ENCODE results near the gene STX2. TPM values are rescaled to one million over a fixed set of nuclear protein-coding genes. Genes with fewer than 3 reads are reported as not detected.

The STX2 gene
- total RNA-seq, 1 experiment from 2014 or later = 11.2 TPM

DNA sequence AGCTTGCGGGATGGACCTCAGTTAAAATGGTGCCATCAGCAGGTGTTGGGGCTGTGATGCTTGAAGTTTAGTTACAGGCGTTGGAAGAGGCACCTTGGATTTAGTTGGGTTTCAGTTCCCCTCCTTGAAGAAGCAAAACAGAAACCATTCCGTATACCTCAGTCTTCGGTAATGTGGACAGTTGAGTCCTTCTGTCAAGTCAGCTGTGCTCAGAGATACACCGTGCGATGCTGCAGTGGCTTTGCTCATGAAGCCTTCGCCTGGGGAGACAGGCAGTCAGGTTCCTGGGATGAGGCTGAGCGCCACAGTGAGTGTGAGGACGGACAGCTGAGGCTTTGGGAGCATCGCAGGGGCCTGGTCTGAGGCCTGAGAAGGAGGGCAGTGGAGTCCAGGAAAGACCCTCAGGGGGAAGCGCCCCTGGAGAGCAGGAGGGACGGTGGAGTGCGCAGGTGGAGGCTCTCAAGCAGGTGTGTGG is 40.2 kb upstream of the STX2 start:
- H3K9me3 Mint-ChIP-seq (ENCODE audit: unreplicated experiment) = no peaks in the 10 kb centered on the region
- intact Hi-C loops (cut with micrococcal nuclease; ENCODE audit: unreplicated experiment) = no loop called here
- no peak overlapping the region for H3K27ac Mint-ChIP-seq (ENCODE audit: unreplicated experiment)
- peaks cover 36% of the 10 kb centered on the region for H3K4me1 Mint-ChIP-seq (ENCODE audit: low read depth, unreplicated experiment)
- Histone ChIP-seq H3K4me1 (peaks cover 30% of the 10 kb centered on the region), H3K36me3 (ENCODE audit: control insufficient read depth, insufficient read depth, low read length) (peaks cover 2% of the 10 kb centered on the region), H3K27me3 (replicated peaks; ENCODE audit: control insufficient read depth, insufficient read depth, low read length) (no peaks in the 10 kb centered on the region), H3K9me3 (no peaks in the 10 kb centered on the region), H3K4me3 (ENCODE audit: low read depth, low read length) (no peak overlapping the region)
- peaks cover 56% of the 10 kb centered on the region for H3K36me3 Mint-ChIP-seq (ENCODE audit: insufficient read depth, unreplicated experiment)
- no peak overlapping the region for H3K4me3 Mint-ChIP-seq (ENCODE audit: unreplicated experiment)
- ChIA-PET POLR2A (no interaction called here), CTCF (no interaction called here)
- H3K27me3 Mint-ChIP-seq (ENCODE audit: insufficient read depth, unreplicated experiment) = no peaks in the 10 kb centered on the region
- TF ChIP-seq, protein P1, sequence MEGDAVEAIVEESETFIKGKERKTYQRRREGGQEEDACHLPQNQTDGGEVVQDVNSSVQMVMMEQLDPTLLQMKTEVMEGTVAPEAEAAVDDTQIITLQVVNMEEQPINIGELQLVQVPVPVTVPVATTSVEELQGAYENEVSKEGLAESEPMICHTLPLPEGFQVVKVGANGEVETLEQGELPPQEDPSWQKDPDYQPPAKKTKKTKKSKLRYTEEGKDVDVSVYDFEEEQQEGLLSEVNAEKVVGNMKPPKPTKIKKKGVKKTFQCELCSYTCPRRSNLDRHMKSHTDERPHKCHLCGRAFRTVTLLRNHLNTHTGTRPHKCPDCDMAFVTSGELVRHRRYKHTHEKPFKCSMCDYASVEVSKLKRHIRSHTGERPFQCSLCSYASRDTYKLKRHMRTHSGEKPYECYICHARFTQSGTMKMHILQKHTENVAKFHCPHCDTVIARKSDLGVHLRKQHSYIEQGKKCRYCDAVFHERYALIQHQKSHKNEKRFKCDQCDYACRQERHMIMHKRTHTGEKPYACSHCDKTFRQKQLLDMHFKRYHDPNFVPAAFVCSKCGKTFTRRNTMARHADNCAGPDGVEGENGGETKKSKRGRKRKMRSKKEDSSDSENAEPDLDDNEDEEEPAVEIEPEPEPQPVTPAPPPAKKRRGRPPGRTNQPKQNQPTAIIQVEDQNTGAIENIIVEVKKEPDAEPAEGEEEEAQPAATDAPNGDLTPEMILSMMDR (IDR thresholded peaks at IDR 0.05; ENCODE audit: insufficient read depth in 1 of 2, low read depth in 1 of 2, low read length in 1 of 2, severe bottlenecking in 1 of 2, unreplicated experiment in 1 of 2) = no peak
- DNase-seq = no peak
- BruUV-seq (replicated peaks) = no TSS peak

DNA sequence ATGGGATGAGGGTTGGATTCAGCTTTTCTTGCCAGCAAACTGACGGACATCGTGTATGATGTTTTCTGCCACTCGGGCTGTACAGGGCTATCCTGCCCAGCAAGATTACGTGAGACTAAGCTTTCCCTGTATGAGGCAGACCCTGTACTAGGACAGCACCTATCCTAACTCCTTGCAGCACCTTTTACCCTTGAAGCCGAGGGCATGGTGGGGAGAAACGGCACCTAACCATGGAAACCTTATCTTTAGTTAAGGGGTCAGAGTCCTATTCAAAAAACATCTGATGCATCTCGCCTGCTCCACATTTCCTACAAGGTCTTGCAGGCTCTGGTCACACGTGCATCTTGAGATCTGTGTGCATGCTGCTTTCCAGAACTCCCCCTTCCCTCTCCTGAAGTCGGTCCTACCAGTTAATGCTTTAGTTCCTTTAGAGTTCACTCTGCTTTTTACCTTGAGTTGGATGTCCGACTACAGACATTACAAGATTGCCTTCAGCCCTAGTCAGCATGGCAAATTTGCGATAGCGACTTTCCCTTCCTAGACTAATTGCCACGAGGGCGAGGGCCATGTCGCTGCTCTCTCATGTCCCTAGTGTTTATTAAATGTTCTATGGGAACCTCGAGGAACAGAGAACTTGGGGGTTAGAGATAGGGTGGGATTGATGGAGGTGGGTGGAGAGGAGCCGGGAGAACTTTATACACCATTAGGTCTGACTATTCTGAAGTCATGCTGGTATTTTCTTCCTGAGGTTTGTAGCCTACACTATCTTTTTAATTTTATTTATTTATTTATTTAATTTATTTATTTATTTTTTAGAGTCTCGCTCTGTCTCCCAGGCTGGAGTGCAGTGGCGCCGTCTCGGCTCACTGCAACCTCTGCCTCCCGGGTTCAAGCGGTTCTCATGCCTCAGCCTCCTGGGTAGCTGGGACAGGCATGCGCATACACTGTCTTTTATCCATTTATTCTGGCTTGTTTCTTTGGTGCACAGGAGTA is 39.4 kb upstream of the STX2 start:
- TF ChIP-seq, protein P1 (IDR thresholded peaks at IDR 0.05; ENCODE audit: insufficient read depth in 1 of 2, low read depth in 1 of 2, low read length in 1 of 2, severe bottlenecking in 1 of 2, unreplicated experiment in 1 of 2) = no peak
- peaks cover 38% of the 10 kb centered on the region for H3K4me1 ChIP-seq
- H3K36me3 Mint-ChIP-seq (ENCODE audit: insufficient read depth, unreplicated experiment) = peaks cover 63% of the 10 kb centered on the region
- no peaks in the 10 kb centered on the region for H3K9me3 Mint-ChIP-seq (ENCODE audit: unreplicated experiment)
- no peak overlapping the region for H3K27ac Mint-ChIP-seq (ENCODE audit: unreplicated experiment)
- CTCF ChIA-PET = no interaction called here
- H3K36me3 ChIP-seq (ENCODE audit: control insufficient read depth, insufficient read depth, low read length) = peaks cover 2% of the 10 kb centered on the region
- H3K27me3 Mint-ChIP-seq (ENCODE audit: insufficient read depth, unreplicated experiment) = no peaks in the 10 kb centered on the region
- DNase-seq = peak; percentile 36 to 55
- H3K4me3 ChIP-seq (ENCODE audit: low read depth, low read length) = no peak overlapping the region
- no peaks in the 10 kb centered on the region for H3K27me3 ChIP-seq (replicated peaks; ENCODE audit: control insufficient read depth, insufficient read depth, low read length)
- H3K4me3 Mint-ChIP-seq (ENCODE audit: unreplicated experiment) = no peak overlapping the region
- intact Hi-C loops (cut with micrococcal nuclease; ENCODE audit: unreplicated experiment) = no loop called here
- POLR2A ChIA-PET = no interaction called here
- peaks cover 36% of the 10 kb centered on the region for H3K4me1 Mint-ChIP-seq (ENCODE audit: low read depth, unreplicated experiment)
- no peaks in the 10 kb centered on the region for H3K9me3 ChIP-seq
- BruUV-seq (replicated peaks) = no TSS peak

DNA sequence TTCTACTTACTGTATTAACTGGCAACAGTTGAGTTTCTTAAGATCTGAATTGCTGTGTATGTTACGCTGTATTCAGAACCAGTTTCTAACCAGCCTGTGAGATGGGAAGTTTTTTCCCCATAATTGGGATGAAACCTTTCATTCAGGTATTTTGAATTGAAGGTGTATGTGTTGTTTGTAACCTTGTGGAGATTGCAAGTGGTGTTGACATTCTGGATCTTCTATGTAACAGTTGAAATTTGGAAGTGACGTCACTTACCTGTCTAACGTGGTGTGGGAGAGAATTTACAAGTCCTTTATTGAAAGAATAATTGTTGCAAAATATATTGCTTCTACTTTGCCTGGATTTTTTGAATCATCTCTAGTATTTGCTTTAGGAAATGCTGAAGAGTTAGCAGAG is 38.3 kb upstream of the STX2 start:
- intact Hi-C loops (cut with micrococcal nuclease; ENCODE audit: unreplicated experiment) = no loop called here
- H3K9me3 ChIP-seq = no peaks in the 10 kb centered on the region
- H3K4me3 ChIP-seq (ENCODE audit: low read depth, low read length) = no peak overlapping the region
- DNase-seq = no peak
- no peaks in the 10 kb centered on the region for H3K9me3 Mint-ChIP-seq (ENCODE audit: unreplicated experiment)
- TF ChIP-seq, protein P1 (IDR thresholded peaks at IDR 0.05; ENCODE audit: insufficient read depth in 1 of 2, low read depth in 1 of 2, low read length in 1 of 2, severe bottlenecking in 1 of 2, unreplicated experiment in 1 of 2) = no peak
- H3K36me3 Mint-ChIP-seq (ENCODE audit: insufficient read depth, unreplicated experiment) = peaks cover 69% of the 10 kb centered on the region
- peaks cover 36% of the 10 kb centered on the region for H3K4me1 Mint-ChIP-seq (ENCODE audit: low read depth, unreplicated experiment)
- peaks cover 2% of the 10 kb centered on the region for H3K36me3 ChIP-seq (ENCODE audit: control insufficient read depth, insufficient read depth, low read length)
- POLR2A ChIA-PET = no interaction called here
- H3K27me3 Mint-ChIP-seq (ENCODE audit: insufficient read depth, unreplicated experiment) = no peaks in the 10 kb centered on the region
- BruUV-seq (replicated peaks) = no TSS peak
- H3K27ac Mint-ChIP-seq (ENCODE audit: unreplicated experiment) = no peak overlapping the region
- CTCF ChIA-PET = no interaction called here
- H3K4me3 Mint-ChIP-seq (ENCODE audit: unreplicated experiment) = no peak overlapping the region
- H3K27me3 ChIP-seq (replicated peaks; ENCODE audit: control insufficient read depth, insufficient read depth, low read length) = no peaks in the 10 kb centered on the region
- H3K4me1 ChIP-seq = peaks cover 42% of the 10 kb centered on the region

Measured in Caco-2 (cell line).